CD8-positive, alpha-beta memory T cell (primary cell): ENCODE measurements around the gene RAD51B. TPM values are rescaled to one million over a fixed set of nuclear protein-coding genes. Genes with fewer than 3 reads are reported as not detected.
"Not testable (repeated sequence)": the region's sequence is repeated elsewhere in the genome, so short reads cannot be mapped to it uniquely, and the experiment has no call there.

Experiments used
- CTCF ChIA-PET: fragments of 350-600 bp; sonication (Branson Sonifier 250); formaldehyde crosslinking; loops from one replicate; lab custom pipeline; 2021; ENCODE audit warnings: antibody characterized with exemption; lab: Charles Lee
- POLR2A ChIA-PET: fragments of 350-600 bp; sonication (Branson Sonifier 250); formaldehyde crosslinking; loops from one replicate; lab custom pipeline; 2021; ENCODE audit warnings: antibody characterized with exemption; lab: Charles Lee
- DNase-seq, 5 donors: peaks; one replicate each; pipeline versions ENCODE4 v3.0.0 to v3.0.0-alpha.2; 2020 to 2022; ENCODE audit warnings: mixed read lengths in 1 of 5
- H3K27ac ChIP-seq: one replicate; pipeline ENCODE4 v1.7.0; 2013; ENCODE audit warnings: low read depth, mild to moderate bottlenecking, low read length, moderate library complexity
- H3K27me3 ChIP-seq: 2 replicates; pipeline ENCODE4 v1.7.0; 2013; ENCODE audit warnings: low read length, mild to moderate bottlenecking; ENCODE audit not compliant: insufficient read depth, poor library complexity, severe bottlenecking
- H3K36me3 ChIP-seq: 2 replicates; pipeline ENCODE4 v1.7.0; 2013; ENCODE audit warnings: mild to moderate bottlenecking, low read length, moderate library complexity; ENCODE audit not compliant: insufficient read depth
- H3K4me1 ChIP-seq: 2 replicates; pipeline ENCODE4 v1.7.0; 2013; ENCODE audit warnings: mild to moderate bottlenecking, low read length, moderate library complexity; ENCODE audit not compliant: insufficient read depth
- H3K4me3 ChIP-seq: 2 replicates; pipeline ENCODE4 v1.7.0; 2013; ENCODE audit warnings: mild to moderate bottlenecking, low read length
- H3K9me3 ChIP-seq: 2 replicates; pipeline ENCODE4 v1.7.0; 2013; ENCODE audit warnings: mild to moderate bottlenecking, low read length
- H3K27ac Mint-ChIP-seq, 8 donors: one replicate each; pipeline ENCODE4 v1.8.0; 2020 to 2021; ENCODE audit warnings: mixed read lengths in 8 of 8, mild to moderate bottlenecking in 6 of 8, inconsistent platforms in 3 of 8, moderate library complexity in 3 of 8
- H3K27me3 Mint-ChIP-seq, 2 donors: one replicate each; pipeline ENCODE4 v1.8.0; 2020 to 2021; ENCODE audit warnings: mixed read lengths in 2 of 2, mild to moderate bottlenecking in 1 of 2, moderate library complexity in 1 of 2
- H3K36me3 Mint-ChIP-seq, 3 donors: one replicate each; pipeline ENCODE4 v1.8.0; 2020 to 2021; ENCODE audit warnings: mixed read lengths in 3 of 3, inconsistent platforms in 1 of 3, mild to moderate bottlenecking in 1 of 3
- H3K4me1 Mint-ChIP-seq, 3 donors: one replicate each; pipeline ENCODE4 v1.8.0; 2020 to 2021; ENCODE audit warnings: mixed read lengths in 3 of 3, inconsistent platforms in 1 of 3, mild to moderate bottlenecking in 1 of 3
- H3K4me3 Mint-ChIP-seq, 7 donors: one replicate each; pipeline ENCODE4 v1.8.0; 2020 to 2021; ENCODE audit warnings: mixed read lengths in 7 of 7, mild to moderate bottlenecking in 6 of 7, moderate library complexity in 4 of 7, inconsistent platforms in 2 of 7
- H3K9me3 Mint-ChIP-seq, 5 donors: one replicate each; pipeline ENCODE4 v1.8.0; 2020 to 2022; ENCODE audit warnings: mixed read lengths in 5 of 5, mild to moderate bottlenecking in 3 of 5, moderate library complexity in 2 of 5, inconsistent platforms in 1 of 5
- polyA plus RNA-seq: library from polyadenylated mRNA; unstranded; fragments of 300-500 nt; fragmentation: Illumina TruSeq; gene quantifications from one replicate; pipeline ENCODE4 v1.2.3, GENCODE V29; 2021
- total RNA-seq, 2 experiments: library from RNA; stranded (reverse); gene quantifications; one replicate each; pipeline ENCODE4 v1.2.3, GENCODE V29; 2021

The RAD51B gene
- total and polyA plus RNA-seq, 3 experiments from 2014 or later, result 15.7 to 22.9 (median 17.4) TPM

DNA sequence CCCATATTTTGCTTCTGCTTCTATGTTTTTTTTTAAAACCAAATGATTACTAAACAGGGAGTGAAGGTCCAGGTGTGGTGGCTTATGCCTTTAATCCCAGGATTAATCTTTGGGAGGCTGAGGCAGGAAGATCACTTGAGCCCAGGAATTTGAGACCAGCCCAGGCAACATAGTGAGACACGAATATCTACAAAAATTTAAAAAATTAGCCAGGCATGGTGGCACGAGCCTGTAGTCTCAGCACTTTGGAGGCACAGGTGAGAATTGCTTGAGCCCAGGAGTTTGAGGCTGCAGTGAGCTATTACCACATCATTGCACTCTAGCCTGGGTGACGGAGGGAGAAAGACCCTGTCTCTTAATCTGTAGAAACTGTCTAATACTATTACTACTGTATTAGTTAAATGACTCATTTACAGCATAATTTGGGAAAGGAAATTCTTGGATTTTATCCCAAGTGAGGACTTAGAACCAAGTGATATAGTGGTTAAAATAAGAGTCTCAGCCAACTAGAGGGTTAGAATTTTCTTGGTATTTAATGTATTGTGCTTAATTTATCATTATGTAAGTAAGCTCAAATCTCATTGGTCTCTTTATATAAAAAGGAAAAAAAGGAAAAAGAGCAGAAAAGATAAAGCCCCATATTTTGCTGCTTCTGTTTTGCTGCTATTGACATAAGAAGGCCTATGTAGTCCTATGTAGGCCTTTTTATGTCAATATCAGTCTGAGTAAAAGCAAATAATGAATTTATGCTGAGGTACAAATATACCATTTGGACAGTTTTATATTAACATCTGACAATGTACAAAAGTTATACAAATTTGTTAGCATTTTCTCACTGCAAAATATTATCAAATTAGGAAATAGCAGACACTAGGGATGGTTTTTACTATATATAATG lies 163.4 kb downstream of the RAD51B start:
- no peaks in the 10 kb centered on the region for H3K36me3 ChIP-seq
- no peak overlapping the region for H3K27ac Mint-ChIP-seq
- no peaks in the 10 kb centered on the region for H3K27me3 ChIP-seq
- no peak overlapping the region for H3K27ac ChIP-seq
- H3K4me3 ChIP-seq, result no peak overlapping the region
- no peaks in the 10 kb centered on the region for H3K9me3 Mint-ChIP-seq
- H3K4me1 ChIP-seq, result no peaks in the 10 kb centered on the region
- no peaks in the 10 kb centered on the region for H3K4me1 Mint-ChIP-seq
- peaks cover 0 to 2% (median 0%) of the 10 kb centered on the region in 3 donors for H3K36me3 Mint-ChIP-seq
- H3K27me3 Mint-ChIP-seq, result no peaks in the 10 kb centered on the region
- no peaks in the 10 kb centered on the region for H3K9me3 ChIP-seq
- no peak overlapping the region for H3K4me3 Mint-ChIP-seq
- ChIA-PET POLR2A (no interaction called here), CTCF (no interaction called here)
- no peak for DNase-seq

DNA sequence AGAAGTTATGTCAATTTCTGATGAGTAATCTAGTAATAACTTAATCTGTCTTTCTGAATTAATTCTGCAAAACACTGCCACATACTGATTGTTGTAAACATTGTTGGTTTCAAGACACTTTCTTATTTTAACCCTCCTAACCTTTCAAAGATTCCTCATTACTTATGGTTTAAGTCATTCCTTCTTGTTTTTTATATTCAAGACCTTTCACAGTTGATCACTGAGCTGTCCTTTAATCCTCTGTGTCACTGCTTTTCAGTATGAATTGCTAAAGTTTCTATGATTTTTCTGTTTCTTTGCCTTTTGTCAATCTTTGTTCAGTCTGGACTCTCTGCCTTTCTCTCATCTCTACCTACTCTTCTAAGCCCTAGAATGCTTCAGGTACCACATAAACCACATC lies 164.7 kb downstream of the RAD51B start:
- no peak overlapping the region for H3K27ac Mint-ChIP-seq
- Histone ChIP-seq H3K4me1 (no peaks in the 10 kb centered on the region), H3K36me3 (no peaks in the 10 kb centered on the region), H3K9me3 (no peaks in the 10 kb centered on the region), H3K27me3 (no peaks in the 10 kb centered on the region), H3K4me3 (no peak overlapping the region), H3K27ac (no peak overlapping the region)
- DNase-seq, result no peak
- H3K9me3 Mint-ChIP-seq, result no peaks in the 10 kb centered on the region
- POLR2A ChIA-PET, result no interaction called here
- no peaks in the 10 kb centered on the region for H3K36me3 Mint-ChIP-seq
- CTCF ChIA-PET, result no interaction called here
- H3K4me3 Mint-ChIP-seq, result no peak overlapping the region
- no peaks in the 10 kb centered on the region for H3K4me1 Mint-ChIP-seq
- no peaks in the 10 kb centered on the region for H3K27me3 Mint-ChIP-seq

DNA sequence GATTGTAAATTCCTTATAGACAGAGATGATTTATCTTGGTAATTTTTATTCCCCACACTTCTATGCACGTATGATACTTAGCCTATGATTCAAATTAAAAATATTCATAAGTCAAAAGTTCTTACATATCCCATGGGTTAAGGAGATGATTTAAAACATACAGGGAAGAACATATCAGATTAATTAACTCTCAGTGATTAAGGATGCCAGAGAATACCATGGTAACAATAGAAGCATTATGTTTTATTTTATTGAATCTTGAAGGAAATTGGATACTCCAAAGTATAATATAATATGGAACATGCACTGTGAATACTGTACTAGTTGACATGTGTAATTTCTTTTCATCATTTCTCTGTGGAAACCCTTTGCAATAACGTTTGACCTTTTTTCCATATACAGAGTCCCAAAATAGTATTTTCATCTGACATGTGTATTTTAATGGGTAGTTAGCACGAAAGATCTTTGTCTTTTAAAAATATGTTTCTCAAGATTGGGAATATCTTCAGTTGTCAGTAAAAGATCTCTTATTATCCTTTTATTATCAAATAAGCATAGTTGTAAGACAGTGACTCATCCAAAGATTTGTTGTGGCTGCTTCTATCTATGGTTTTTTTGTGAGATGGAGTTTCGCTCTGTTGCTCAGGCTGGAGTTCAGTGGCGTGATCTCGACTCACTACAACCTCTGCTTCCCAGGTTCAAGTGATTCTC lies 166.7 kb downstream of the RAD51B start:
- H3K36me3 Mint-ChIP-seq, result no peaks in the 10 kb centered on the region
- no peaks in the 10 kb centered on the region for H3K4me1 Mint-ChIP-seq
- POLR2A ChIA-PET, result no interaction called here
- H3K9me3 ChIP-seq, result no peaks in the 10 kb centered on the region
- no peak overlapping the region for H3K4me3 ChIP-seq
- no peaks in the 10 kb centered on the region for H3K9me3 Mint-ChIP-seq
- H3K27me3 ChIP-seq, result no peaks in the 10 kb centered on the region
- no peak for DNase-seq
- CTCF ChIA-PET, result no interaction called here
- no peaks in the 10 kb centered on the region for H3K27me3 Mint-ChIP-seq
- H3K4me1 ChIP-seq, result no peaks in the 10 kb centered on the region
- H3K27ac Mint-ChIP-seq, result peak overlapping the region in 1 of 8 donors; percentile 64
- H3K4me3 Mint-ChIP-seq, result no peak overlapping the region
- H3K36me3 ChIP-seq, result no peaks in the 10 kb centered on the region
- no peak overlapping the region for H3K27ac ChIP-seq

GRCh38 chr14:67987606-67988005 lies 168.0 kb downstream of the RAD51B start:
- no peaks in the 10 kb centered on the region for H3K36me3 ChIP-seq
- H3K27me3 Mint-ChIP-seq, result no peaks in the 10 kb centered on the region
- H3K4me1 Mint-ChIP-seq, result no peaks in the 10 kb centered on the region
- H3K9me3 ChIP-seq, result no peaks in the 10 kb centered on the region
- H3K36me3 Mint-ChIP-seq, result no peaks in the 10 kb centered on the region
- H3K9me3 Mint-ChIP-seq, result no peaks in the 10 kb centered on the region
- no peaks in the 10 kb centered on the region for H3K27me3 ChIP-seq
- H3K27ac Mint-ChIP-seq, result no peak overlapping the region
- ChIA-PET POLR2A (no interaction called here), CTCF (no interaction called here)
- DNase-seq, result no peak
- H3K4me1 ChIP-seq, result no peaks in the 10 kb centered on the region
- no peak overlapping the region for H3K27ac ChIP-seq
- H3K4me3 Mint-ChIP-seq, result no peak overlapping the region
- no peak overlapping the region for H3K4me3 ChIP-seq

DNA sequence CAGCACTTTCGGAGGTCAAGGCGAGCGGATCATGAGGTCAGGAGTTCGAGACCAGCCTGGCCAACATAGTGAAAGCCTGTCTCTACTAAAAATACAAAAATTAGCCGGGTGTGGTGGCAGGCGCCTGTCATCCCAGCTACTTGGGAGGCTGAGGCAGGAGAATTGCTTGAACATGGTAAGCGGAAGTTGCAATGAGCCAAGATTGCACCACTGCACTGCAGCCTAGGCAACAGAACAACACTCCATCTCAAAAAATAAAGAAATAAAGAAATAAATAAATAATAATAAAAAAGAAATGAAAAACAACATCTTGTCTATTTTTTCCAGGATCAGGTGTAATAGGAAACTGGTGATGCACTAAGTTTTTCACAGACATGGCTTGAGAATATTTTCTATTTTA lies 168.6 kb downstream of the RAD51B start:
- H3K9me3 Mint-ChIP-seq, H3K9me3 ChIP-seq, H3K36me3 Mint-ChIP-seq, H3K4me1 ChIP-seq, H3K27me3 ChIP-seq, H3K4me3 Mint-ChIP-seq, H3K27me3 Mint-ChIP-seq, CTCF ChIA-PET, POLR2A ChIA-PET, H3K4me1 Mint-ChIP-seq, DNase-seq, H3K4me3 ChIP-seq, H3K27ac Mint-ChIP-seq, H3K27ac ChIP-seq, H3K36me3 ChIP-seq: not testable (repeated sequence)

DNA sequence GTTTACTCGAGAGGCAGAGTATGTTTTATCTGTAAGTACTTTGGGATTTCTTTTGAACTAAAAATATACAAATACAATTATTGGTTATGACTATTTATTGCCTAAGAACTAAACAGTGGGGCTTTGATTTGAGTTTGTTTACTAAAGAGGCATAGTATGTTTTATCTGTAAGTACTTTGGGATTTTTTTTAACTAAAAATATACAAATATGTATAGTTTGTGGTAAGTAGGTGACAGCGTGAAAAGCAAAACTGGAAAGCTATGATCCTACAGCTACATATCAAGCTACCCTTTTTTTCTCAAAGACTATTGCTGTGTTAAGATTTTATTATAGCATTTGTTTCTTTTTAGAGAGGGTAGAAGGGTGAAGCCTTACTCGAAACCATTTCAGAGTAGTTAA lies 171.0 kb downstream of the RAD51B start:
- no peaks in the 10 kb centered on the region for H3K9me3 Mint-ChIP-seq
- H3K4me3 ChIP-seq, result no peak overlapping the region
- no peaks in the 10 kb centered on the region for H3K27me3 Mint-ChIP-seq
- no peak overlapping the region for H3K27ac Mint-ChIP-seq
- ChIA-PET POLR2A (no interaction called here), CTCF (no interaction called here)
- H3K27me3 ChIP-seq, result no peaks in the 10 kb centered on the region
- no peaks in the 10 kb centered on the region for H3K4me1 Mint-ChIP-seq
- no peak overlapping the region for H3K4me3 Mint-ChIP-seq
- peaks cover 0 to 3% (median 0%) of the 10 kb centered on the region in 3 donors for H3K36me3 Mint-ChIP-seq
- DNase-seq, result no peak
- H3K36me3 ChIP-seq, result no peaks in the 10 kb centered on the region
- no peaks in the 10 kb centered on the region for H3K9me3 ChIP-seq
- H3K4me1 ChIP-seq, result no peaks in the 10 kb centered on the region
- H3K27ac ChIP-seq, result no peak overlapping the region

DNA sequence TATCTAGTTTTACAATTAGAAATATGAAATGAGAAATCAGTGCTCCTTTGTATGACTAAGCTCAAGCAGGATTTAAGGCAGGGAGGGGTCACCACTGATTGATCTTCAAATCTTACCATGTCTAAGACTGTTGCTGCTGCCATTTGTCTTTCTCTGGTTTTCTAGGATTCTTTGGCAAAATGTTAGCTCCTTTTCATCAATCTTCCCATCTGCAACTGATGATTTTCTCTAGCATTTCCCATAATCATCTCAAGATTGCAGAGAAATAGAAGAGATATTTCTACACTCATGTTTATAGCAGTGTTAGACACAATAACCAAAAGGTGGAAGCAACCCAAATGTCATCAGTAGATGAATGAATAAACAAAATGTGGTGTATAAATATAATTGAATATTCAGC lies 175.0 kb downstream of the RAD51B start:
- POLR2A ChIA-PET, result interaction anchor here (0.7 kb wide), 1 partner anchor 136 kb away, joined by 3 read pairs; no protein-coding TSS in a partner anchor
- H3K9me3 Mint-ChIP-seq, result no peaks in the 10 kb centered on the region
- no peaks in the 10 kb centered on the region for H3K4me1 ChIP-seq
- H3K27ac Mint-ChIP-seq, result no peak overlapping the region
- no peaks in the 10 kb centered on the region for H3K27me3 Mint-ChIP-seq
- peaks cover 0 to 4% (median 0%) of the 10 kb centered on the region in 3 donors for H3K36me3 Mint-ChIP-seq
- no peak overlapping the region for H3K4me3 ChIP-seq
- H3K4me3 Mint-ChIP-seq, result no peak overlapping the region
- no peaks in the 10 kb centered on the region for H3K36me3 ChIP-seq
- CTCF ChIA-PET, result no interaction called here
- DNase-seq, result no peak
- H3K4me1 Mint-ChIP-seq, result no peaks in the 10 kb centered on the region
- no peak overlapping the region for H3K27ac ChIP-seq
- no peaks in the 10 kb centered on the region for H3K9me3 ChIP-seq
- H3K27me3 ChIP-seq, result no peaks in the 10 kb centered on the region

DNA sequence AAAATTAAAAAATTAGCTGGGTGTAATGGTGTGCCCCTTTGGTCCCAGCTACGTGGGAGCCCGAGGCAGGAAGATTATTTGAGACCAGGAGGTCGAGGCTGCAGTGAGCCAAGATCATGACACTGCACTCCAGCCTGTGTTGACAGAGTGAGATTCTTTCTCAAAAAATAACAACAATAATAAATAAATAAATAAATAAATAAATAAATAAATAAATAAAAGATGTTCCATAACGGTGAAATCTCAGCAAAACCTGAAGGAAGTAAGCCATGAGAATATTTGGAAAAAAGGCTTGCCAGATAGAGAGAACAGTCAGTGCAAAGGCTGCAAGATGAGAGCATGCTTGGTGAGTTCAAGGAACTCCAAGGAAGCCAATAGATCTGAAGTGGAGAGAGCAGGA lies 176.7 kb downstream of the RAD51B start:
- DNase-seq, result no peak
- Histone ChIP-seq H3K27ac (no peak overlapping the region), H3K27me3 (no peaks in the 10 kb centered on the region), H3K4me1 (no peaks in the 10 kb centered on the region), H3K4me3 (no peak overlapping the region), H3K36me3 (no peaks in the 10 kb centered on the region), H3K9me3 (no peaks in the 10 kb centered on the region)
- POLR2A ChIA-PET, result no interaction called here
- Mint-ChIP-seq H3K27ac (peak overlapping the region in 1 of 8 donors; percentile 4), H3K27me3 (no peaks in the 10 kb centered on the region), H3K36me3 (peaks cover 0 to 4% (median 0%) of the 10 kb centered on the region in 3 donors), H3K4me1 (no peaks in the 10 kb centered on the region), H3K9me3 (no peaks in the 10 kb centered on the region), H3K4me3 (no peak overlapping the region)
- CTCF ChIA-PET, result no interaction called here
